Keratinocyte (primary cell): Measurements from ENCODE around the gene TSPEAR. TPM values are rescaled to one million over a fixed set of nuclear protein-coding genes. Genes with fewer than 3 reads are reported as not detected.

Experiments
- DNase-seq: peaks from one replicate; pipeline ENCODE4 v3.0.0-alpha.2; 2011; ENCODE audit warnings: low read depth, missing footprints, low spot score
- FAIRE-seq: peaks from 2 replicates; lab custom pipeline; 2011; peaks lifted over from hg19 to GRCh38; lab: Jason Lieb, UNC
- H2AFZ ChIP-seq: 2 replicates; pipeline ENCODE4 v1.6.0; 2012; ENCODE audit warnings: low read length, control low read depth, inconsistent platforms; ENCODE audit not compliant: control insufficient read depth
- H3K27ac ChIP-seq: 2 replicates; pipeline ENCODE4 v1.5.1; 2011; ENCODE audit warnings: low read length; ENCODE audit not compliant: control insufficient read depth, insufficient read depth
- H3K27me3 ChIP-seq: 3 replicates; pipeline ENCODE4 v1.6.0; 2011; ENCODE audit warnings: low read length; ENCODE audit not compliant: control insufficient read depth, insufficient read depth; ENCODE audit errors: extremely low read depth
- H3K36me3 ChIP-seq, 2 experiments: 2 replicates in 1 of 2; 3 replicates in 1 of 2; pipeline ENCODE4 v1.5.1; 2011; ENCODE audit warnings: low read length in 2 of 2, mild to moderate bottlenecking in 1 of 2; ENCODE audit not compliant: control insufficient read depth in 2 of 2, insufficient read depth in 2 of 2; ENCODE audit errors: extremely low read depth in 1 of 2
- H3K4me1 ChIP-seq: 3 replicates; pipeline ENCODE4 v1.5.1; 2011; ENCODE audit warnings: low read length; ENCODE audit not compliant: control insufficient read depth, insufficient read depth; ENCODE audit errors: extremely low read depth
- H3K4me2 ChIP-seq: 3 replicates; pipeline ENCODE4 v1.6.0; 2011; ENCODE audit warnings: low read depth, low read length; ENCODE audit not compliant: control insufficient read depth, insufficient read depth; ENCODE audit errors: extremely low read depth
- H3K4me3 ChIP-seq, 3 experiments: fragments of 200-600 bp in 1 of 3; sonication (generic) in 1 of 3; 2 replicates in 2 of 3; 3 replicates in 1 of 3; pipeline ENCODE4 v1.5.1; 2011 to 2016; ENCODE audit warnings: low read length in 3 of 3, mild to moderate bottlenecking in 3 of 3, control low read depth in 2 of 3, inconsistent platforms in 1 of 3, low read depth in 1 of 3, mixed read lengths in 1 of 3, mixed run types in 1 of 3, moderate library complexity in 1 of 3; ENCODE audit not compliant: control insufficient read depth in 2 of 3, insufficient read depth in 2 of 3; ENCODE audit errors: extremely low read depth in 1 of 3
- H3K79me2 ChIP-seq: 2 replicates; pipeline ENCODE4 v1.6.0; 2012; ENCODE audit warnings: low read length; ENCODE audit not compliant: control insufficient read depth, insufficient read depth
- H3K9ac ChIP-seq: 3 replicates; pipeline ENCODE4 v1.6.0; 2011; ENCODE audit warnings: low read length; ENCODE audit not compliant: control insufficient read depth, insufficient read depth; ENCODE audit errors: extremely low read depth
- H3K9me1 ChIP-seq: 3 replicates; pipeline ENCODE4 v1.6.0; 2011; ENCODE audit warnings: low read length; ENCODE audit not compliant: control insufficient read depth, insufficient read depth; ENCODE audit errors: extremely low read depth
- H3K9me3 ChIP-seq: 2 replicates; pipeline ENCODE4 v1.5.1; 2012; ENCODE audit warnings: low read depth, low read length; ENCODE audit not compliant: control insufficient read depth
- H4K20me1 ChIP-seq: 3 replicates; pipeline ENCODE4 v1.6.0; 2011; ENCODE audit warnings: low read length; ENCODE audit not compliant: control insufficient read depth, insufficient read depth; ENCODE audit errors: extremely low read depth
- CTCF ChIP-seq, 3 experiments: IDR thresholded peaks in 1 of 3; conservative IDR thresholded peaks in 1 of 3; optimal IDR thresholded peaks in 1 of 3; 2 replicates in 2 of 3; 3 replicates in 1 of 3; pipeline versions ENCODE3 to v1.5.1; 2011; ENCODE audit warnings: low read length in 3 of 3, mild to moderate bottlenecking in 3 of 3, moderate library complexity in 2 of 3, control low read depth in 1 of 3, inconsistent platforms in 1 of 3; ENCODE audit not compliant: insufficient read depth in 2 of 3; ENCODE audit errors: extremely low read depth in 1 of 3
- EZH2 ChIP-seq: IDR thresholded peaks from one replicate; pipeline ENCODE4 v1.6.1; 2012; ENCODE audit warnings: inconsistent platforms, mild to moderate bottlenecking, low read length, moderate library complexity
- dilution Hi-C: fragments of 300-500 bp; cut with MboI; formaldehyde crosslinking; loops from one replicate; pipeline ENCODE4 v1.7.0; 2020; ENCODE audit warnings: low sequenced_read_pairs; ENCODE audit not compliant: extremely low pct_ligation_motif_present
- polyA plus RNA-seq, 5 experiments: library from polyadenylated mRNA; depleted of rRNA in 3 of 5; stranded (reverse) in 3 of 5; stranded (forward) in 1 of 5; unstranded in 1 of 5; fragments of >200 nt; gene quantifications; 1 replicate in 1 of 5; 2 replicates in 3 of 5; 3 replicates in 1 of 5; pipeline versions ENCODE4 v1.2.1 to v1.2.3, GENCODE V29; 2011 to 2012; ENCODE audit warnings: missing spikeins in 2 of 5, low read depth in 1 of 5, low replicate concordance in 1 of 5

TSPEAR gene
- polyA plus RNA-seq, 1 donor (not counting 4 experiments of a cell fraction or from before 2014, with no cell fraction given) = 0.12 TPM

- Histone ChIP-seq H3K4me2 (no peak overlapping the region), H3K27me3 (peaks cover 11% of the 10 kb centered on the region), H3K27ac (no peak overlapping the region), H3K36me3 (no peaks in the 10 kb centered on the region), H3K4me3 (no peak overlapping the region), H3K79me2 (no peaks in the 10 kb centered on the region), H3K9me1 (no peaks in the 10 kb centered on the region), H3K9ac (no peak overlapping the region), H3K4me1 (no peaks in the 10 kb centered on the region), H3K9me3 (no peaks in the 10 kb centered on the region), H2AFZ (no peak overlapping the region), H4K20me1 (no peaks in the 10 kb centered on the region)
- DNase-seq (no peak), FAIRE-seq (no peak)
- TF ChIP-seq EZH2 (no peak), CTCF (optimal IDR thresholded peaks at IDR 0.05 in 1 of 3, IDR thresholded peaks at IDR 0.05 in 1 of 3, conservative IDR thresholded peaks at IDR 0.05 in 1 of 3; ENCODE audit: extremely low read depth in 1 of 3, insufficient read depth in 2 of 3, low read length in 3 of 3) (no peak)
- dilution Hi-C loops = no loop called here
These were observed 200.0 kb downstream of the TSPEAR start for GRCh38 chr21:44511219-44511937.

DNA sequence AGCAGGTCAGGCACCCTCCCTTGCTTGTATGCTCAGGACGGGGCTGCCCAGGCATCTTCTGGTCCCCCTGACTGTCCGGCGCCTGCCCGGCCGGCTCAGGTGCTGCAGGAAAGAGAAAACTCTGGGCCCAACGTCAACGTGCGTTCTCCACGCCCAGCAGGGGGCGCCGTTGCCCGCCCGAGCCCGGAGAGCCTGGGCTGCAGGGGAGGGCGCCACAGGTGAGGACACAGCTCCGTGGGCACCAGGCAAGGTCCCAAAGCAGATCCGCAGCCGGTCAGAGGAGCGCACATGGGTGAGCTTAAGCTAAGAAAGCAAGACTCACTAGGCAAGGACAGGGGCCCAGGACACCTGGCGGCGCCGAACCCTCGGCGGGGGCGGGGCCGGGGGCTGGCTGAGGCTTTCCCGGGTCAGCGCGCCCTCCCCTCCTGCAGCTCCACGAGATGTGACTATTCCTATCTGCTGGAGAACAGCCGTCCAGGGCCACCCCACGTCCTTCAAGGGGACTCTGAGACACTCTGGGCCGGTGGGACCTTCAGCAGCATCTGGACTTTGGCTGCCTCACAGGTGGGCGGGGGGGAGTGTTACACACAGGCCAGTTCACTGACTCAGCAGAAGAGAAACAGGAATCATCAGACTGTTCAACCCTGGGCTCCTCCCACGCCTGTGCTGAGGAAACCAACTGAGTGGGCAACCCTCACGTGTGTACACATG, 200.7 kb downstream of the TSPEAR start:
- TF ChIP-seq EZH2 = no peak
- TF ChIP-seq CTCF (optimal IDR thresholded peaks at IDR 0.05 in 1 of 3, IDR thresholded peaks at IDR 0.05 in 1 of 3, conservative IDR thresholded peaks at IDR 0.05 in 1 of 3; ENCODE audit: extremely low read depth in 1 of 3, insufficient read depth in 2 of 3, low read length in 3 of 3) = peak; percentile 72 to 96 (median 96)
- no peak overlapping the region for H3K27ac ChIP-seq
- peak overlapping the region; percentile 52 for H2AFZ ChIP-seq
- no peaks in the 10 kb centered on the region for H4K20me1 ChIP-seq
- no peak overlapping the region for H3K9ac ChIP-seq
- no peak for DNase-seq
- FAIRE-seq = no peak
- no peaks in the 10 kb centered on the region for H3K9me1 ChIP-seq
- no peaks in the 10 kb centered on the region for H3K79me2 ChIP-seq
- no peaks in the 10 kb centered on the region for H3K9me3 ChIP-seq
- H3K4me2 ChIP-seq = peak overlapping the region; percentile 72
- dilution Hi-C loops = no loop called here
- peak overlapping the region; percentile 1 to 54 (median 50) for H3K4me3 ChIP-seq
- peaks cover 11% of the 10 kb centered on the region for H3K27me3 ChIP-seq
- no peaks in the 10 kb centered on the region for H3K4me1 ChIP-seq
- H3K36me3 ChIP-seq = no peaks in the 10 kb centered on the region
